Astrocyte of the cerebellum (primary cell): ENCODE results near the gene COLGALT1.
"Not testable (repeated sequence)": the region's sequence is repeated elsewhere in the genome, so short reads cannot be mapped to it uniquely, and the experiment has no call there.

Experiments
- DNase-seq: peaks from one replicate; pipeline ENCODE4 v3.0.0-alpha.2; 2011; ENCODE audit warnings: low read depth
- H3K4me3 ChIP-seq: 2 replicates; pipeline ENCODE4 v1.5.1; 2011; ENCODE audit warnings: mild to moderate bottlenecking, low read depth, low read length, moderate library complexity
- in situ Hi-C: cut with HindIII; loops from 2 replicates; pipeline ENCODE4 v1.10.0; 2017; ENCODE audit warnings: low sequenced_read_pairs
- TF ChIP-seq, protein P1 (sequence below): IDR thresholded peaks from 2 replicates; pipeline ENCODE4 v1.5.1; 2012; ENCODE audit warnings: low read length, low read depth, moderate library complexity, mild to moderate bottlenecking; ENCODE audit errors: missing control alignments

The COLGALT1 gene

DNA sequence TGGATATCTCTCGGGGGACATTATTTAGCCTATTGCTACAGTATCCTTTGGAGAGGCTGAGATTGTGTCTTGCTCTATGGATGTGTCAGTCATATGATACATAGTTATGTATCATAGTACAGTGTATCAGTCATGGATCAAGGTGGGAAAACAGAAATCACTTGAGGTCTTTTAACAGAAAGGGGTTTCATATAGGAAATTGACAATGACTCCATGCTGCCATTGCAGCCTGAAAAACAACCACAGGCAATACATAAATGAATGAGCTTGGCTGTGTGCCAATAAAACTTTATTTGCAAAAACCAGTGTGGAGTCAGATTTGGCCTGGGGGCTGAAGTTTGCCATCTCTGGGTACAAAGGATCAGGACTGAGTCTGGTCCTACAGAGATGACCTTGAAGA lies 35.4 kb downstream of the COLGALT1 start:
- TF ChIP-seq, protein P1, sequence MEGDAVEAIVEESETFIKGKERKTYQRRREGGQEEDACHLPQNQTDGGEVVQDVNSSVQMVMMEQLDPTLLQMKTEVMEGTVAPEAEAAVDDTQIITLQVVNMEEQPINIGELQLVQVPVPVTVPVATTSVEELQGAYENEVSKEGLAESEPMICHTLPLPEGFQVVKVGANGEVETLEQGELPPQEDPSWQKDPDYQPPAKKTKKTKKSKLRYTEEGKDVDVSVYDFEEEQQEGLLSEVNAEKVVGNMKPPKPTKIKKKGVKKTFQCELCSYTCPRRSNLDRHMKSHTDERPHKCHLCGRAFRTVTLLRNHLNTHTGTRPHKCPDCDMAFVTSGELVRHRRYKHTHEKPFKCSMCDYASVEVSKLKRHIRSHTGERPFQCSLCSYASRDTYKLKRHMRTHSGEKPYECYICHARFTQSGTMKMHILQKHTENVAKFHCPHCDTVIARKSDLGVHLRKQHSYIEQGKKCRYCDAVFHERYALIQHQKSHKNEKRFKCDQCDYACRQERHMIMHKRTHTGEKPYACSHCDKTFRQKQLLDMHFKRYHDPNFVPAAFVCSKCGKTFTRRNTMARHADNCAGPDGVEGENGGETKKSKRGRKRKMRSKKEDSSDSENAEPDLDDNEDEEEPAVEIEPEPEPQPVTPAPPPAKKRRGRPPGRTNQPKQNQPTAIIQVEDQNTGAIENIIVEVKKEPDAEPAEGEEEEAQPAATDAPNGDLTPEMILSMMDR: no peak
- DNase-seq: no peak
- H3K4me3 ChIP-seq: no peak overlapping the region
- in situ Hi-C loops: no loop called here

DNA sequence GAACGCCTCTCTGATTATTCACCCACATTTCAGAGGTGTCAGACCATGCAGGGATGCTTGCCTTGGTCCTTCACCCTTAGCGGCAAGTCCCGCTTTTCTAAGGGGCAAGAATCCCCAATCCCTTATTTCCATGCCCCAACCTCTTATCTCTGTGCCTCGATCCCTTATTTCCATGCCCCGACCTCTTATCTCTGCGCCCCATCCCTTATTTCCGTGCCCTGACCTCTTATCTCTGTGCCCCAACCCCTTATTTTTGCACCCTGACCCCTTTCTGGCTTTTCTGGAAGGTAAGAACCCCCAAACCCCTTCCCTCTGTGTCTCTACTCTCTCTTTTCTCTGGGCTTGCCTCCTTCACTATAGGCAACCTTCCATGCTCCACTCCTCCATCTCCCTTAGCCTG lies 38.8 kb downstream of the COLGALT1 start:
- H3K4me3 ChIP-seq, in situ Hi-C loops, DNase-seq: not testable (repeated sequence)

DNA sequence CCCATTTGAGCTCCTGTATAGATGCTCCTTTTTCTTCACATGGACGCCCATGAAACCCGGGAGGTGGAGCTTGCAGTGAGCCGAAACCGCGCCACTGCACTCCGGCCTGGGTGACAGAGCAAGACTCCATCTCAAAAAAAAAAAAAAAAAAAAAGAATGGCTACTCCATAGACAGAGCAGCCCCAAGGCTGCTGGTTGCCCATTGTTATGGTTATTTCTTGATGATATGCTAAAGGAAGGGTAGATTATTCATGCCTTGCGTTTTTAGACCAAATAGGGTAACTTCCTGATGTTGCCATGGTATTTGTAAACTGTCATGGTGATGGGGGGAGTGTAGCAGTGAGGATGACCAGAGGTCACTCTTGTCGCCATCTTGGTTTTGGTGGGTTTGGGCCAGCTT lies 42.6 kb downstream of the COLGALT1 start:
- in situ Hi-C loops, H3K4me3 ChIP-seq, DNase-seq: not testable (repeated sequence)

DNA sequence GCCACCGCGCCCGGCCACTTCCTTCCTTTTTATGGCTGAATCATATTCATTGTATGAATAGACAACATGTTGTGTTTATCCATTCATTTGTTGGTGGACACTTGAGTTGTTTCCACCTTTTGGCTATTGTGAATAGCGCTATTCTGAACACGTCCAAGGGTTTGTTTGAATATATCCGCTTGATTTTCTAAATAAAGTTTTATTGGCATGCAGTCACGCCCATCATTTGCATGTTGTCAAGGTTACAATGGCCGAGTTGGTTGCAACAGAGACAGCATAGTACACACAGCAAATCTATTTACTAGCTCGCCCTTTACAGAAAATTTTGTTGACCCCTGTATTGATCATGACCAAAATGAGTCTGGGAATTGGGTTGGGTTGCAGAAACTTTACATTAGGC lies 43.5 kb downstream of the COLGALT1 start:
- H3K4me3 ChIP-seq: no peak overlapping the region
- TF ChIP-seq, protein P1: no peak
- no peak for DNase-seq
- in situ Hi-C loops: no loop called here

DNA sequence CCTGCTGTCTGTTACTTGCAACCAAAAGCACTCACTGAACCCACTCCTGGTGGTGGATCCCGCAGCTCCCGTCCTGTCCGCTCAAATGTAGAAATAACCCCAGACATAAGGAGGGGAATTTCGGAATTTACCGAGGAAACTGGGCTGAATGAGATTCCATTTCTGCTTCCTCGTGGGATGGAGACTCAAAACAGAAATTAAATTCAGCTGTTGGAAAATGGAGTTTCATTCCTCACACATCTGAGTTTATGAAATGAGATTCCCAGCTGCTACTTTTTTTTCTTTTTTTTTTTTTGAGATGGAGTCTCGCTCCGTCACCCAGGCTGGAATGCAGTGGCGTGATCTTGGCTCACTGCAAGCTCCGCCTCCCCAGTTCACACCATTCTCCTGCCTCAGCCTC lies 44.3 kb downstream of the COLGALT1 start:
- no peak for DNase-seq
- H3K4me3 ChIP-seq: no peak overlapping the region
- TF ChIP-seq, protein P1: no peak
- in situ Hi-C loops: no loop called here

DNA sequence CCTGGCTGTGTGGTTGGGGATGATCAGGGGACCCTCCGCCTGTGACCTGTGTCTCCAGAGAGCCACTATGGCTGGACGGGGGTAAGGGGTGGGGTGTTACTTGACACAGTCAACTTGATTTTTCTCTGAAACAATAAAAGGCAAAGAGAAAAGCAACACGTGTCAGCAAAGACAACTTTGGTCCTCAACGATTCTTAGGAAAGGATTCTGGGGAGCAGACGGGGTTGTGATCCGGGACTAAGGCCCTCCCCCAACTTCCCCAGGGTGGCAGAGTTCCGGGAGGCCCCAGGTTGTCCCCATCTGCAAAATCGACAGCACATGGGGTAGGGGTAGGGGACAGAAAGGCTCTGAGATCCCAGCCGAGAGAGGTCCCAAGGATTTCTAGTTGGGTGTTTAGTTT lies 46.2 kb downstream of the COLGALT1 start:
- in situ Hi-C loops: no loop called here
- H3K4me3 ChIP-seq: no peak overlapping the region
- no peak for DNase-seq
- TF ChIP-seq, protein P1: no peak

DNA sequence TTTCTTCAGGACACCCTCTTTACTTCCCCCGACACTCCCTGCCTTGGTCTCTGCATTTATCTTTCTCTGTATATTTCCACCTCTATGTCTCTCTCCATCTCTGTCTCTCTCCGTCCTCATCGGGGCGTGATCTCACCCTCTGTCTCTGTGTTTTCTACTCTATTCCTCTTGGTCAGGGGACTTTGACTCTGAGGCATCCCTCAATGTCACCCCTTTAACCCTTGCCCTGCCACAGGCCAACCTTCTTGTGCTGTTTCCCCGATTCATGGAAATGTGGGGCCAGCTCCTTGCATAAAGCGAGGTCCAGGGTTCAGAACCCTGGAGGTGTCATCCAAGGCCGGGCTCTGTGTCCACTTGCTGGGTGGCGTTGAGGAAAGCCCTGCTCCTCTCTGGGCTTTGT lies 46.8 kb downstream of the COLGALT1 start:
- DNase-seq: no peak

More for the DNA sequence above, 46.8 kb downstream of the COLGALT1 start:
- TF ChIP-seq, protein P1: no peak
- in situ Hi-C loops: no loop called here
- no peak overlapping the region for H3K4me3 ChIP-seq
